Left ventricle myocardium inferior (tissue), 1 donor: ENCODE results near the gene ARIH1. TPM values are rescaled to one million over a fixed set of nuclear protein-coding genes. Genes with fewer than 3 reads are reported as not detected.

Experiments used
- DNase-seq: peaks from one replicate; pipeline ENCODE4 v3.0.0-alpha.2; 2020
- H3K27ac ChIP-seq: fragments of 200-600 bp; replicated peaks from 2 replicates; pipeline ENCODE4 v1.8.0; 2021
- H3K27me3 ChIP-seq: fragments of 200-600 bp; 2 replicates; pipeline ENCODE4 v1.8.0; 2021; ENCODE audit warnings: low read depth
- H3K36me3 ChIP-seq: fragments of 200-600 bp; 2 replicates; pipeline ENCODE4 v1.8.0; 2021
- H3K4me1 ChIP-seq: fragments of 200-600 bp; 2 replicates; pipeline ENCODE4 v1.8.0; 2021
- H3K4me3 ChIP-seq: fragments of 200-600 bp; 2 replicates; pipeline ENCODE4 v1.8.0; 2021; ENCODE audit warnings: mild to moderate bottlenecking, moderate library complexity
- H3K9me3 ChIP-seq: fragments of 200-600 bp; replicated peaks from 2 replicates; pipeline ENCODE4 v1.8.0; 2021
- intact Hi-C: fragments of 100-400 bp; cut with micrococcal nuclease; formaldehyde crosslinking; loops from one replicate; pipeline ENCODE4 v1.11.0; 2022
- total RNA-seq: library from RNA; stranded (reverse); fragmentation: NEBNext Ultra II Directional; extraction: Animal tissue kit (Norgen Biotek cat#: 25700); gene quantifications from one replicate; pipeline ENCODE4 v1.2.1, GENCODE V29; 2021
- TF ChIP-seq, protein P1 (sequence below): fragments of 200-600 bp; IDR thresholded peaks from 2 replicates; pipeline ENCODE4 v1.8.0; 2021; ENCODE audit warnings: antibody characterized with exemption, mild to moderate bottlenecking, borderline replicate concordance
- donor health status: DM: no; HTN: yes; CAD: no; lungs with severe emphysema.

The ARIH1 gene
- total RNA-seq, 1 donor from 2014 or later: 179 TPM

DNA sequence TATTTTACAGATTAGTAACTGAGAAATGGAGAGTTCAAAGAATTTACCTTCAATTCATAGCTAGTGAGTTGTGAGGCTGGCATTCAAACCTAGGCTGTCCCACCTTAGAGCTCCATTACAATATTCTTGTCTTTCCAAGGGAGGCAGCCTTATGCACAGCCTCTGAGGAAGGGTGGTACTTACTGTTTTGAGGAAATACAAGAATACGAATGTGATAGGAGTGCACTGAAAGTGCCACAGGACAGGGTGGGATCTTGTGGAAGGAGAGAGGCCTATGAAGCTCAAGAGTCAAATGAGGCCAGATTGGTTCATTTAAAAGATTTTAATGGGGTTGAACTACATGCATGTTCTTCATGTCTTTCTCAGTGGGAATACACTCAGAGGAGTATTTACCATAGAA, 86.3 kb downstream of the ARIH1 start:
- no peaks in the 10 kb centered on the region for H3K9me3 ChIP-seq
- no peaks in the 10 kb centered on the region for H3K27me3 ChIP-seq
- H3K4me3 ChIP-seq: no peak overlapping the region
- DNase-seq: no peak
- no peaks in the 10 kb centered on the region for H3K4me1 ChIP-seq
- TF ChIP-seq, protein P1, sequence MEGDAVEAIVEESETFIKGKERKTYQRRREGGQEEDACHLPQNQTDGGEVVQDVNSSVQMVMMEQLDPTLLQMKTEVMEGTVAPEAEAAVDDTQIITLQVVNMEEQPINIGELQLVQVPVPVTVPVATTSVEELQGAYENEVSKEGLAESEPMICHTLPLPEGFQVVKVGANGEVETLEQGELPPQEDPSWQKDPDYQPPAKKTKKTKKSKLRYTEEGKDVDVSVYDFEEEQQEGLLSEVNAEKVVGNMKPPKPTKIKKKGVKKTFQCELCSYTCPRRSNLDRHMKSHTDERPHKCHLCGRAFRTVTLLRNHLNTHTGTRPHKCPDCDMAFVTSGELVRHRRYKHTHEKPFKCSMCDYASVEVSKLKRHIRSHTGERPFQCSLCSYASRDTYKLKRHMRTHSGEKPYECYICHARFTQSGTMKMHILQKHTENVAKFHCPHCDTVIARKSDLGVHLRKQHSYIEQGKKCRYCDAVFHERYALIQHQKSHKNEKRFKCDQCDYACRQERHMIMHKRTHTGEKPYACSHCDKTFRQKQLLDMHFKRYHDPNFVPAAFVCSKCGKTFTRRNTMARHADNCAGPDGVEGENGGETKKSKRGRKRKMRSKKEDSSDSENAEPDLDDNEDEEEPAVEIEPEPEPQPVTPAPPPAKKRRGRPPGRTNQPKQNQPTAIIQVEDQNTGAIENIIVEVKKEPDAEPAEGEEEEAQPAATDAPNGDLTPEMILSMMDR: no peak
- peaks cover 56% of the 10 kb centered on the region for H3K36me3 ChIP-seq
- no peak overlapping the region for H3K27ac ChIP-seq
- intact Hi-C loops: no loop called here

DNA sequence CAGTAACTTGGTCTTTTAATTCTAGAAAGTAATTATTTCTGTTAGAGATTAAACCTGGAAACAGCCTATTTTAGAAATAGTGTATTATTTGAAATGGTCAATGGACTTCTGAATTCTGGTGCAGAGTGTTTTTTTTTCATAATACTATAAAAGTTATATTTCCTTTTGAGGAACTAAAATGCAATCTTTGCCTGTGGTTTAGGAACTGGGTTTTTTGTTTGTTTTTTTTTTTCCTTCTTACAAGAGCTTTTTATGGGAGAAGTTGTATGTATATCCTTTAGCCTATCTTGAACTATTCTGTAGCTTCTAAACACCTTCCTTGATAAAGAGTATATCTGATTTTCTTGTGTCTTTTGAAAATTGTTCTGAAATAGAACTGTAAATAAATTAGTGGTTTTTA, 88.3 kb downstream of the ARIH1 start:
- no peaks in the 10 kb centered on the region for H3K9me3 ChIP-seq
- H3K27ac ChIP-seq: no peak overlapping the region
- H3K4me3 ChIP-seq: no peak overlapping the region
- DNase-seq: no peak
- intact Hi-C loops: no loop called here
- TF ChIP-seq, protein P1: no peak
- peaks cover 58% of the 10 kb centered on the region for H3K36me3 ChIP-seq
- H3K4me1 ChIP-seq: no peaks in the 10 kb centered on the region
- no peaks in the 10 kb centered on the region for H3K27me3 ChIP-seq

DNA sequence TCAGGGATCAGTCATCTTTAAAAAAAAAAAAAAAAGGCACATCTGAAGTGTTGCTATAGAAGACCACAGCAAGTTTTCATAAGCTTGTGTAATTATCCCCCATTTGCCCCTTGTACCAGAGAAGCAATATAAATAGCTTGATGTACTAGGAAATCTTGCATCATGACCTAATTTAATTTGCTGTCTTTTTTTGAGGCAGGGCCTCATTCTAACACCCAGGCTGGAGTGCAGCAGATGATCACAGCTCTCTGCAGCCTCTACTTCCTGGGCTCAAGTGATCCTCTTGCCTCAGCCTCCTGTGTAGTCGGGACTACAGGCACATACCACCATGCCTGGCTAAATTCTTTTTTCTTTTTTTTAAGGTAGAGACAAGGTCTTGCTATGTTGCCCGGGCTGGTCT, 88.7 kb downstream of the ARIH1 start:
- no peaks in the 10 kb centered on the region for H3K9me3 ChIP-seq
- no peak overlapping the region for H3K4me3 ChIP-seq
- no peaks in the 10 kb centered on the region for H3K27me3 ChIP-seq
- intact Hi-C loops: no loop called here
- H3K36me3 ChIP-seq: peaks cover 62% of the 10 kb centered on the region
- no peak for DNase-seq
- TF ChIP-seq, protein P1: no peak
- H3K27ac ChIP-seq: no peak overlapping the region
- H3K4me1 ChIP-seq: no peaks in the 10 kb centered on the region

DNA sequence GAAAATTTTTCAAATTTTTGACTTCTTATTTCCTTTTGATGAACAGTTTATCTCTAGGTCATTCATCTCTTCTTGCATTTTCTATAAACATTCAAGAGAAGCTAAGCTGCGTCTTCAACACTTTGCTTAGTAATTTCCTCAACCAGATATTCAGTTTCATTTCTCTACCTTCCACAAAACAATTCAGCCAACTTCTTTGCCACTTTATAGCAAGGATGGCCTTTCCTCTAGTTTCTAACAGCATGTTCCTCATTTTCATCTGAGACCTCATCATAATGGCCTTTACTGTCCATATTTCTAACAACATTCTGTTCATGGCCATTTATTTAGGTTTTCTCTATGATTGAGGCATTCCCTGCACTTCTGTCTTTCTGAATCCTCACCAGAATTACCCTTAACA, 90.0 kb downstream of the ARIH1 start:
- no peaks in the 10 kb centered on the region for H3K9me3 ChIP-seq
- no peaks in the 10 kb centered on the region for H3K27me3 ChIP-seq
- no peak overlapping the region for H3K27ac ChIP-seq
- intact Hi-C loops: no loop called here
- no peak for DNase-seq
- TF ChIP-seq, protein P1: no peak
- H3K36me3 ChIP-seq: peaks cover 67% of the 10 kb centered on the region
- no peak overlapping the region for H3K4me3 ChIP-seq
- H3K4me1 ChIP-seq: no peaks in the 10 kb centered on the region

DNA sequence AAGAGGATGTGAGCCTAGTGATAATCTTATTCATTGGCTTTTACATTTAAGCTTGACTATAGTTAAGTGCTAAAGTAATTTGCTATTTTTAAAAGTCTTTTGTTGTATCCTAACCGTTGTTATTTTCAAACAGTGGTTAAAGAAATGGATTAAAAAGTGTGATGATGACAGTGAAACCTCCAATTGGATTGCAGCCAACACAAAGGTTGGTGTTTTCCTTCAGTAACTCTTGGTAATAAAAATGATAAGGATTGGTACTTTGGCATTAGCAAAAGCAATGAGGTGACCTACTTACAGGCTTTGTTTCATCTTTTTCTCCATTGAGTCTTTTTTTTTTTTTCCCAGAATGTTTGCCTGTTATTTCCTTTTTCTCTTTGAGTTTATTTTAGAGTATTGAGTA, 92.8 kb downstream of the ARIH1 start:
- DNase-seq: no peak
- TF ChIP-seq, protein P1: no peak
- H3K27ac ChIP-seq: no peak overlapping the region
- intact Hi-C loops: no loop called here
- no peak overlapping the region for H3K4me3 ChIP-seq
- no peaks in the 10 kb centered on the region for H3K4me1 ChIP-seq
- H3K9me3 ChIP-seq: no peaks in the 10 kb centered on the region
- no peaks in the 10 kb centered on the region for H3K27me3 ChIP-seq
- peaks cover 78% of the 10 kb centered on the region for H3K36me3 ChIP-seq

DNA sequence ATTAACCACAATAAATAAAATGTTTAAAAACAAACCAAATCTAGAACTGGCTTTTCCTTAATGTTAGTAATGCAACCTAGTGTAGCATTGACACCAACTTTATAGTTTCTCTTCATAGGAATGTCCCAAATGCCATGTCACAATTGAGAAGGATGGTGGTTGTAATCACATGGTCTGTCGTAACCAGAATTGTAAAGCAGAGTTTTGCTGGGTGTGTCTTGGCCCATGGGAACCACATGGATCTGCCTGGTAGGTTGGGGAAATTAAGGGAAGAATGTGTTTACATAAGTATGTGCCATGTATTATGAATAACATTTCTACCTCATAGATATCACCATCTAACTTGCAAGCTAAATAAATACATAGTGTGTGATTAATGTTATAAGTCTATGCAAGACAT, 95.9 kb downstream of the ARIH1 start:
- TF ChIP-seq, protein P1: no peak
- Histone ChIP-seq H3K9me3 (no peaks in the 10 kb centered on the region), H3K27ac (no peak overlapping the region), H3K27me3 (no peaks in the 10 kb centered on the region), H3K4me3 (no peak overlapping the region), H3K36me3 (peaks cover 78% of the 10 kb centered on the region), H3K4me1 (no peaks in the 10 kb centered on the region)
- DNase-seq: no peak
- intact Hi-C loops: no loop called here
